Measurements from ENCODE around the gene H2AZ2. TPM values are rescaled to one million over a fixed set of nuclear protein-coding genes. Genes with fewer than 3 reads are reported as not detected.
"Not testable (repeated sequence)": the region's sequence is repeated elsewhere in the genome, so short reads cannot be mapped to it uniquely, and the experiment has no call there.

The H2AZ2 gene
- total and polyA plus RNA-seq, 5 experiments from 2014 or later, result 156 to 254 (median 236) TPM

GRCh38 chr7:44796034-44796503 is 51.8 kb downstream of the H2AZ2 start:
- H3K4me3 Mint-ChIP-seq, result peak overlapping the region; percentile 87 to 98 (median 94)
- H3K27me3 Mint-ChIP-seq, result no peaks in the 10 kb centered on the region
- no peaks in the 10 kb centered on the region for H3K9me3 Mint-ChIP-seq
- ATAC-seq (peak; percentile 23 to 32), DNase-seq (no peak)
- peaks cover 0 to 33% (median 11%) of the 10 kb centered on the region in 3 donors for H3K36me3 Mint-ChIP-seq
- POLR2A ChIA-PET, result interaction anchor here (1.4 to 3.0 kb wide), 3 partner anchors 46 to 214 kb away, joined by 4 to 19 read pairs (median 17); partner anchors contain the start of genes OGDH and TMED4
- peaks cover 15 to 38% (median 33%) of the 10 kb centered on the region in 4 donors for H3K4me1 Mint-ChIP-seq
- peak overlapping the region; percentile 84 to 99 (median 96) for H3K27ac Mint-ChIP-seq

GRCh38 chr7:44794331-44794730 is 53.6 kb downstream of the H2AZ2 start:
- Mint-ChIP-seq H3K27me3 (no peaks in the 10 kb centered on the region), H3K36me3 (peaks cover 0 to 16% (median 3%) of the 10 kb centered on the region in 3 donors), H3K4me1 (peaks cover 13 to 23% (median 20%) of the 10 kb centered on the region in 4 donors), H3K4me3 (peak overlapping the region in 2 of 10 donors; percentile 24 to 39), H3K9me3 (no peaks in the 10 kb centered on the region), H3K27ac (no peak overlapping the region)
- POLR2A ChIA-PET, result interaction anchor here (0.6 to 0.7 kb wide), 3 partner anchors 17 to 719 kb away, joined by 3 to 4 read pairs (median 4); no protein-coding TSS in a partner anchor
- ATAC-seq (no peak), DNase-seq (no peak)

- POLR2A ChIA-PET, result interaction anchor here (0.7 kb wide), 1 partner anchor 215 kb away, joined by 3 read pairs; no protein-coding TSS in a partner anchor
- peaks cover 0 to 14% (median 3%) of the 10 kb centered on the region in 3 donors for H3K36me3 Mint-ChIP-seq
- H3K9me3 Mint-ChIP-seq, result no peaks in the 10 kb centered on the region
- peak overlapping the region in 1 of 10 donors; percentile 39 for H3K4me3 Mint-ChIP-seq
- no peak for ATAC-seq
- H3K4me1 Mint-ChIP-seq, result peaks cover 13 to 21% (median 18%) of the 10 kb centered on the region in 4 donors
- DNase-seq, result no peak
- H3K27me3 Mint-ChIP-seq, result no peaks in the 10 kb centered on the region
- peak overlapping the region in 2 of 10 donors; percentile 49 to 52 for H3K27ac Mint-ChIP-seq
These were observed 54.0 kb downstream of the H2AZ2 start for GRCh38 chr7:44793919-44794318.

DNA sequence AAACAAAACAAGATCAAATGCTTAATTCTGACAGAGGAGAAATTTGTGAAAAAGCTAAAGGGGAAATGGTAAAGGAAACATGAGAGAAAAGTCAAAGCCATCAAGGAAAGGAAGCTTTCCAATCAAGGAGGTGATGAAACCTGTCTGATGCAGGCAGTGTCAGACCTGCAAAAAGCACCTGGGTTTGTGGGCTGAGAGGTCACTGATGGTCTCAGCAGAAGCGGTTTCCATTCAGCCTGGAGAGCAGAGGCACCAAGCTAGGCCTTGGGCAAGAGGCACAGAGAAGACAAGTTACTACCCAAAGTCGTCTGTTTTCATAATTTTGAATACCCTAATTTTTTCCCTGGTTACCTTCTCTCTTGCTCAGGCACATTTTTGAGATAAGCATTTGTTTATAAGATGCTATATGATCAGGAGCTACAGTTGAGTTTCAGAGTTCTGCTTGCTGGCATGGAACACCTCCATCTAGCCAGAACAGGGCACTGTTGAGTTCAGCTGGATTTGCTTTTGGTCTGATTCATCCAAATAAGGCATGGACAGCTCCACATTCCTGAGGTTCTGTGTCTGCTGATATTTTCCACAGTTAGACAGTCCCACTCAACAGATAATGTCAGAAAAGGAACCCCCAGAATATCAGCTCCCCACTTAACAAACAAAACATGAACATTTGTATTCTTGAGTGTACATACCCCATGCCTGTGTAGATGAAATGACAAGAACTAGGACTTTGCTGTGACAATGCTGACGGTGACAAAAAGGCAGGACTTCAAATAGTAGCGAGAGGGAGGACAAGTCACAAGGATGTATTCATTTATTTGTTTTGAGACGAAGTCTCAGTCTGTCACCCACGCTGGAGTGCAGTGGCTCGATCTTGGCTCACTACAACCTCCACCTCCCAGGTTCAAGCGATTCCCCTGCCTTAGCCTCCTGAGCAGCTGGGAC is 56.3 kb downstream of the H2AZ2 start:
- DNase-seq, result no peak
- no peak for ATAC-seq
- Mint-ChIP-seq H3K36me3 (no peaks in the 10 kb centered on the region), H3K4me1 (peaks cover 0 to 10% (median 2%) of the 10 kb centered on the region in 4 donors), H3K27me3 (no peaks in the 10 kb centered on the region), H3K27ac (peak overlapping the region in 6 of 10 donors; percentile 0 to 81 (median 46)), H3K4me3 (no peak overlapping the region), H3K9me3 (no peaks in the 10 kb centered on the region)
- POLR2A ChIA-PET, result interaction anchor here (0.5 kb wide), 1 partner anchor 44 kb away, joined by 4 read pairs; no protein-coding TSS in a partner anchor

GRCh38 chr7:44789990-44790389 is 57.9 kb downstream of the H2AZ2 start:
- DNase-seq, result no peak
- Mint-ChIP-seq H3K4me1 (peaks cover 0 to 7% (median 0%) of the 10 kb centered on the region in 4 donors), H3K36me3 (no peaks in the 10 kb centered on the region), H3K27me3 (no peaks in the 10 kb centered on the region), H3K27ac (no peak overlapping the region), H3K4me3 (no peak overlapping the region), H3K9me3 (no peaks in the 10 kb centered on the region)
- ATAC-seq, result no peak
- POLR2A ChIA-PET, result interaction anchor here (0.6 kb wide), 2 partner anchors 56 to 157 kb away, joined by 3 to 5 read pairs; no protein-coding TSS in a partner anchor

DNA sequence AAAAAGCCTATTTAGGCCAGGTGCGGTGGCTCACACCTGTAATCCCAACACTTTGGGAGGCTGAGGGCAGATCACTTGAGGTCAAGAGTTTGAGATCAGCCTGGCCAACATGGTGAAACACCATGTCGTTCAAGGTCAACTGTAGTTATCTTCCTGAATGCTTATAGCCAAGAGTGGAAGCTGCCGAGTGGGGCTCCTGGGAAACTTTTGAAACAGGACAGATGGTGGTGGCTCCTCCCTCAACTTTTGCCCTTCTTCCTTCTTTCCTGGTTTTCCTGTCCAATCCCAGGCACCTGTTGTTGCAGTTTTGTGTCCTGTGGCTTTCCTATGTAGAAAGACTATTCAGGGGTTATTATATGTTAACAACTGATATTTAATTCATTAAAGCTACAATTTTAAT is 60.1 kb downstream of the H2AZ2 start:
- Mint-ChIP-seq H3K9me3 (peaks cover 0 to 11% (median 5%) of the 10 kb centered on the region in 9 donors), H3K27ac (no peak overlapping the region), H3K36me3 (peaks cover 0 to 4% (median 4%) of the 10 kb centered on the region in 3 donors), H3K4me1 (peaks cover 0 to 7% (median 0%) of the 10 kb centered on the region in 4 donors), H3K4me3 (no peak overlapping the region), H3K27me3 (peaks cover 0 to 4% (median 0%) of the 10 kb centered on the region in 5 donors)
- ATAC-seq, result no peak
- DNase-seq, result no peak
- POLR2A ChIA-PET, result no interaction called here

DNA sequence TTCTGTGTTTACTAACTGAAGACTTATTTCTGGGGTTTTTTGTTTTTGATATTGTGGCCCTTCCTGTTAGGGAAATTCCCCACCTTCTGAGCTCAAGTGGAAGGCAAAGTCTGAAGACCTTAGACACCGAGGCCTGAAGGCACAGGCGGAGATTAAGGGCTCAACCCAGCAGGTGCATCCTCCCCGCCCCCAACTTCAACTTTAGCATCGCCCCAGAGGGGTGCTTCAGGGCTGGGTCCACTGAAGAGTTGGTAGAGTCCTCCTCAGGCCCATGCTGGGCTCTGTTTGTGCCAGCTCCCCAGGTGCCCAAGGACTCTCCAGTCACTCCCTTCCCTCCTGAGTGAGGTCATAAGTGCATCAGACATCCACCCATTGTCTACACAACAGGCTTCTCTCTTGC is 60.8 kb downstream of the H2AZ2 start:
- ATAC-seq, result peak in 1 of 2 donors; percentile 30

DNA sequence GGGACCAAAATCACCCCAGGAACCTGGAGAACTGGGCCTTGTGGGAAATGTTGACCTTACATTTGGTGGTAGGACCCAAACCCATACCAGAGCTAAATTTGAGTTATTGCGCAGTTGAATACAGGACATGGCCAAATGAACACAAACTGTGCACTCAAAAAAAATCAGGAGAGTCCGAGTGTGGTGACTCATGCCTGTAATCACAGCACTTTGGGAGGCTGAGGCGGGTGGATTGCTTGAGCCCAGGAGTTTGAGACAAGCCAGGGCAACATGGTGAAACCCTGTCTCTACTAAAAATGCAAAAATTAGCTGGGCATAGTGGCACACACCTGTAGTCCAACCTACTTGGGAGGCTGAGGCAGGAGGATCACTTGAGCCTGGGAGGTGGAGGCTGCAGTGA is 62.7 kb downstream of the H2AZ2 start:
- ATAC-seq, DNase-seq, H3K4me3 Mint-ChIP-seq, POLR2A ChIA-PET, H3K4me1 Mint-ChIP-seq, H3K27me3 Mint-ChIP-seq, H3K36me3 Mint-ChIP-seq: not testable (repeated sequence)
- Mint-ChIP-seq H3K9me3 (peaks cover 0 to 15% (median 5%) of the 10 kb centered on the region in 9 donors), H3K27ac (peak overlapping the region in 1 of 10 donors; percentile 13)

More for the DNA sequence above, 60.8 kb downstream of the H2AZ2 start:
- H3K4me3 Mint-ChIP-seq, result no peak overlapping the region
- POLR2A ChIA-PET, result no interaction called here
- peaks cover 0 to 4% (median 0%) of the 10 kb centered on the region in 5 donors for H3K27me3 Mint-ChIP-seq
- DNase-seq, result no peak
- H3K36me3 Mint-ChIP-seq, result peaks cover 0 to 4% (median 4%) of the 10 kb centered on the region in 3 donors
- no peak overlapping the region for H3K27ac Mint-ChIP-seq
- peaks cover 0 to 7% (median 1%) of the 10 kb centered on the region in 4 donors for H3K4me1 Mint-ChIP-seq
- peaks cover 0 to 15% (median 5%) of the 10 kb centered on the region in 9 donors for H3K9me3 Mint-ChIP-seq

DNA sequence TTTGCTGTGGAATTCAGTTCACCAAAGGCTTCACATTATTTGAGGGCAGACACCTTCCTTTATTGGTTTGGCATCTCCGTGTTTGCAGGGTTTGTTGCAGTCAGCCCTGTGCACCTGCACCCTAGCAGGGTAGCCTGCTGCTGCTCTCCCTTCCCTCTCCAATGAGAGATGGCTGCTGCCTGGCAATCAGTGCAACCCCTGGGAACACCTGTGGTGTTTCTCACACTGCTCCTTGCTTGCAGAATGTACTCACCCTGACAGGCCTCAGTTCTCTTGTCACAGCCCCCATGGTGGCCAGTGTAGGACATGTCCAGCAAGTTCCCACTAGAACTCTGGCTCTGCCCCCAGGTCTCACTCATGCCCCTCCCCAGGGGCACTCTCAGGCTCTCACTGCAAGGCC is 63.5 kb downstream of the H2AZ2 start:
- no peak for ATAC-seq
- Mint-ChIP-seq H3K36me3 (peaks cover 0 to 4% (median 4%) of the 10 kb centered on the region in 3 donors), H3K27me3 (peaks cover 0 to 4% (median 0%) of the 10 kb centered on the region in 5 donors), H3K4me1 (peaks cover 0 to 7% (median 1%) of the 10 kb centered on the region in 4 donors), H3K27ac (no peak overlapping the region), H3K9me3 (peaks cover 0 to 15% (median 5%) of the 10 kb centered on the region in 9 donors), H3K4me3 (no peak overlapping the region)
- POLR2A ChIA-PET, result no interaction called here
- DNase-seq, result no peak

GRCh38 chr7:44783407-44783806 is 64.5 kb downstream of the H2AZ2 start:
- ATAC-seq (no peak), DNase-seq (no peak)
- POLR2A ChIA-PET, result interaction anchor here (0.6 to 1.1 kb wide), 2 partner anchors 17 to 163 kb away, joined by 3 to 4 read pairs; no protein-coding TSS in a partner anchor
- H3K27ac Mint-ChIP-seq, result no peak overlapping the region
- H3K4me3 Mint-ChIP-seq, result no peak overlapping the region
- peaks cover 0 to 4% (median 4%) of the 10 kb centered on the region in 3 donors for H3K36me3 Mint-ChIP-seq
- H3K9me3 Mint-ChIP-seq, result peaks cover 0 to 15% (median 5%) of the 10 kb centered on the region in 9 donors
- peaks cover 0 to 4% (median 0%) of the 10 kb centered on the region in 5 donors for H3K27me3 Mint-ChIP-seq
- peaks cover 0 to 7% (median 1%) of the 10 kb centered on the region in 4 donors for H3K4me1 Mint-ChIP-seq

- ATAC-seq, result no peak
- Mint-ChIP-seq H3K4me1 (peaks cover 0 to 7% (median 1%) of the 10 kb centered on the region in 4 donors), H3K4me3 (no peak overlapping the region), H3K9me3 (peaks cover 0 to 15% (median 5%) of the 10 kb centered on the region in 9 donors), H3K27ac (peak overlapping the region in 2 of 10 donors; percentile 27 to 71), H3K36me3 (peaks cover 0 to 4% (median 4%) of the 10 kb centered on the region in 3 donors), H3K27me3 (peaks cover 0 to 4% (median 0%) of the 10 kb centered on the region in 5 donors)
- POLR2A ChIA-PET, result interaction anchor here (0.6 to 1.1 kb wide), 2 partner anchors 17 to 333 kb away, joined by 3 to 4 read pairs; no protein-coding TSS in a partner anchor
- no peak for DNase-seq
These were observed 65.4 kb downstream of the H2AZ2 start for GRCh38 chr7:44782460-44782859.

Measured in naive thymus-derived CD8-positive, alpha-beta T cell (primary cell).